ENCODE results near the gene AIFM3.

The AIFM3 gene

DNA sequence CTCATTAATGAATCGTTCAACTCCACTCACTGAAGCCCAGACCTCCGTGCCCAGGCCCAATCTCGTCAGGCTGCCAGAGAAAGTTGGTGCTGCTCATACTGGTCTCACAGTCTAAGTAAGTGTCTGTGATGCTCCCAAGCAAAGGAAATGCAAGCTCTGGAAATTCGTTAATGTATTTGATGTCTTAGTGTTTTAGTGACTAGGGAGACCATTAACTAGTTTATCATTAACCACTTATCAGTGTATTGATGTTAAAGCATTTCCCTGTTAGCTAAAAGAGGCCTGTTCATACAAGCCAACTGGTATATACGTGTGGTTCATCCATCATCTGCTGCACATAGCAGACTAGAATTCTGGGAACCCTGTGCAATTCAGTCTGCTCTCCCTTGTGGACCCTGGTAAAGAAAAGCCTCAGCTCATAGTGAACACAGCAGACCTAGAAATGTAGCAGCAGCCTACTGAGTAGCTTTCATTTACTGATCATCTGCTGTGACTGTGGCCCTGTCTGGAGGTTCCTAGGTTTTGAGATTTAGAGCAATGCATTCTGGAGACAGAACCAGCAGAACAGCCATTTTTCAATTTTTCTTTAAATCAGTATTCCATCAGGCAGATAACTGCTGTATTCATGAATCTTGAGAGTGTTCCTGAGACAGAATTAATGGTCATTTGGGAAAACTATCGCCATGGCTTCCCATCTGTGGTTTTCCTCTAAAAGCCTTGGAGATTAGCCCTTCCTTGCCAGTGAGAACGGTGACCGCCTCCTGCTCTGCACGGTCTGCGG, 15.7 kb upstream of the AIFM3 start:
- no peaks in the 10 kb centered on the region for H3K27me3 ChIP-seq (ENCODE audit: control insufficient read depth, low read length)
- no peak overlapping the region for H3K4me2 ChIP-seq (ENCODE audit: low read length)
- no peaks in the 10 kb centered on the region for H3K9me2 ChIP-seq (replicated peaks; ENCODE audit: control insufficient read depth, low read length)
- H3F3A ChIP-seq (ENCODE audit: control insufficient read depth, insufficient read depth): no peaks in the 10 kb centered on the region
- peaks cover 66% of the 10 kb centered on the region for H3K36me3 ChIP-seq (ENCODE audit: control insufficient read depth, low read length)
- H3K4me3 ChIP-seq (ENCODE audit: low read length): no peak overlapping the region
- peaks cover 11% of the 10 kb centered on the region for H4K20me1 ChIP-seq (ENCODE audit: control insufficient read depth, insufficient read depth, low read depth, low read length)
- no peak overlapping the region for H3K27ac ChIP-seq (ENCODE audit: low read depth, low read length)
- peaks cover 52% of the 10 kb centered on the region for H3K79me2 ChIP-seq (ENCODE audit: control insufficient read depth, low read length)
- no peaks in the 10 kb centered on the region for H3K9me3 ChIP-seq (ENCODE audit: control insufficient read depth, insufficient read depth, low read length)
- H3K4me1 ChIP-seq (ENCODE audit: control insufficient read depth, low read length): no peaks in the 10 kb centered on the region
- no peak for TF ChIP-seq EZH2phosphoT487 (IDR thresholded peaks at IDR 0.05; ENCODE audit: borderline replicate concordance, low read length)
- TF ChIP-seq, protein P1, sequence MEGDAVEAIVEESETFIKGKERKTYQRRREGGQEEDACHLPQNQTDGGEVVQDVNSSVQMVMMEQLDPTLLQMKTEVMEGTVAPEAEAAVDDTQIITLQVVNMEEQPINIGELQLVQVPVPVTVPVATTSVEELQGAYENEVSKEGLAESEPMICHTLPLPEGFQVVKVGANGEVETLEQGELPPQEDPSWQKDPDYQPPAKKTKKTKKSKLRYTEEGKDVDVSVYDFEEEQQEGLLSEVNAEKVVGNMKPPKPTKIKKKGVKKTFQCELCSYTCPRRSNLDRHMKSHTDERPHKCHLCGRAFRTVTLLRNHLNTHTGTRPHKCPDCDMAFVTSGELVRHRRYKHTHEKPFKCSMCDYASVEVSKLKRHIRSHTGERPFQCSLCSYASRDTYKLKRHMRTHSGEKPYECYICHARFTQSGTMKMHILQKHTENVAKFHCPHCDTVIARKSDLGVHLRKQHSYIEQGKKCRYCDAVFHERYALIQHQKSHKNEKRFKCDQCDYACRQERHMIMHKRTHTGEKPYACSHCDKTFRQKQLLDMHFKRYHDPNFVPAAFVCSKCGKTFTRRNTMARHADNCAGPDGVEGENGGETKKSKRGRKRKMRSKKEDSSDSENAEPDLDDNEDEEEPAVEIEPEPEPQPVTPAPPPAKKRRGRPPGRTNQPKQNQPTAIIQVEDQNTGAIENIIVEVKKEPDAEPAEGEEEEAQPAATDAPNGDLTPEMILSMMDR (IDR thresholded peaks at IDR 0.05; ENCODE audit: low read depth, low read length, poor library complexity, severe bottlenecking): no peak

DNA sequence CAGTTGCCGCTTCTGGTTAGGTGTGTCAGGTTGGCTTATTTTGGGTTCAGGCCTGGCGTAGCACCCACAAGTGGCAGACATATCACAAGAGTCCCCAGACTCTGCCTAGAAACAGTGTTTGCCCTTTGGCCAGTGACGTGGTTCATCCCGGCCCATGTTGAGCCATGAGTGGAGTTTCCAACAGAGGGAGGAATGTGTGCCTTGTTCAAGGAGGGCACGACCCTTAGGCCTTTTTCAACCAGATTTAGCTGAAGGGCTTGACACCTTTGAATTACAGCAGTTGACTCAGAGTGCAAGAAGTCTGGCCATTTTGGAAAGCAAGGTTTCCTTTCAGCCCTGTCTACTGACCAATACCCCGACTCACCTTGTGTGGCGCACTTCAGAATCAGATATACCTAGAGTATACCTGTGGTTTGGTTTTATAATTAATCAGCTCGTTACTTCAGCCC, 15.1 kb upstream of the AIFM3 start:
- H3F3A ChIP-seq (ENCODE audit: control insufficient read depth, insufficient read depth): no peaks in the 10 kb centered on the region
- no peak for TF ChIP-seq EZH2phosphoT487 (IDR thresholded peaks at IDR 0.05; ENCODE audit: borderline replicate concordance, low read length)
- TF ChIP-seq, protein P1 (IDR thresholded peaks at IDR 0.05; ENCODE audit: low read depth, low read length, poor library complexity, severe bottlenecking): no peak
- H3K36me3 ChIP-seq (ENCODE audit: control insufficient read depth, low read length): peaks cover 60% of the 10 kb centered on the region
- H4K20me1 ChIP-seq (ENCODE audit: control insufficient read depth, insufficient read depth, low read depth, low read length): peaks cover 11% of the 10 kb centered on the region
- H3K9me2 ChIP-seq (replicated peaks; ENCODE audit: control insufficient read depth, low read length): no peaks in the 10 kb centered on the region
- no peaks in the 10 kb centered on the region; the same call in 1 of the 2 replicates for H3K4me1 ChIP-seq (ENCODE audit: control insufficient read depth, low read length)
- H3K9me3 ChIP-seq (ENCODE audit: control insufficient read depth, insufficient read depth, low read length): no peaks in the 10 kb centered on the region
- no peak overlapping the region for H3K4me3 ChIP-seq (ENCODE audit: low read length)
- no peak overlapping the region for H3K27ac ChIP-seq (ENCODE audit: low read depth, low read length)
- peaks cover 1% of the 10 kb centered on the region for H3K27me3 ChIP-seq (ENCODE audit: control insufficient read depth, low read length)
- no peak overlapping the region for H3K4me2 ChIP-seq (ENCODE audit: low read length)
- H3K79me2 ChIP-seq (ENCODE audit: control insufficient read depth, low read length): peaks cover 46% of the 10 kb centered on the region

DNA sequence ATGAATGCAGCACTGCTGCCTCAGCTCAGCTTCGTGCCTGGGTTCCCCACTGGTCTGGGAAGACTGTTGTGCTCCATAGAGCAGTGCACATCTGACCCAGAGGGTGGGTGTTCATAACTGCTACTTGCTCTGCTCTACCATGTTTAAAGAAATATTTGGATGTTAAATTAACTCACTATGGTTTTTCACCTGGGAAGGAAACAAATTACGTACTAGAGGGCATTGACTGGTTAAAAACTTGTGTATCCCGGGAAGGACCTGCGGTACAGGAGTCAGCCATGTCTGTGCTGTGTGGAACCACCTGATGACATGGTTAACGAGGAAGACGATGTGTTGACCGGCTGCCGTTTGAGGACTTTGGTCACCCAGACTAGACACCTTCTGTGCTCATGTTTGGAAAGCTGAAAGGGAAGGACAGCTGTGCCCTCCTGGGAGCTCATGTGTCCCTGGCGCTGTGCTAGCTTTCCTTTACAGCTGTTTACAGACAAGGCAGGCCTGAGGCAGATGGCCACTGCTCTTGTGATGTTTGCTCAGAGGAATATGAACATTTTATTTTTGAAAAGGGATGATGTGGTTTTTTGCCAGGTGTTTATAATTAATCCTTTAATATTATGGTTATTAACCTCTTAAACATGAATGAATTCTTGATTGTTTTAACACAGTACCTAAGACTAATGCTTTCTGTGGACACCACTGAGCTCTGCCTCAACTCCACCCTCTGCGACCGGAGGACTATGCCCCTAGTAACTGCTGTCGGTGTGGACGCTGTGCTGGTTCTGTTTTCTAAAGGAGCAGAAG, 14.3 kb upstream of the AIFM3 start:
- TF ChIP-seq, protein P1 (IDR thresholded peaks at IDR 0.05; ENCODE audit: low read depth, low read length, poor library complexity, severe bottlenecking): no peak
- TF ChIP-seq EZH2phosphoT487 (IDR thresholded peaks at IDR 0.05; ENCODE audit: borderline replicate concordance, low read length): no peak
- H3K4me3 ChIP-seq (ENCODE audit: low read length): no peak overlapping the region
- H3K4me2 ChIP-seq (ENCODE audit: low read length): no peak overlapping the region
- H3K79me2 ChIP-seq (ENCODE audit: control insufficient read depth, low read length): peaks cover 38% of the 10 kb centered on the region
- no peak overlapping the region for H3K27ac ChIP-seq (ENCODE audit: low read depth, low read length)
- no peaks in the 10 kb centered on the region for H3K9me2 ChIP-seq (replicated peaks; ENCODE audit: control insufficient read depth, low read length)
- H3K27me3 ChIP-seq (ENCODE audit: control insufficient read depth, low read length): peaks cover 9% of the 10 kb centered on the region
- peaks cover 59% of the 10 kb centered on the region for H3K36me3 ChIP-seq (ENCODE audit: control insufficient read depth, low read length)
- no peaks in the 10 kb centered on the region for H3F3A ChIP-seq (ENCODE audit: control insufficient read depth, insufficient read depth)
- no peaks in the 10 kb centered on the region for H3K9me3 ChIP-seq (ENCODE audit: control insufficient read depth, insufficient read depth, low read length)
- H3K4me1 ChIP-seq (ENCODE audit: control insufficient read depth, low read length): peaks cover 5% of the 10 kb centered on the region
- peaks cover 11% of the 10 kb centered on the region for H4K20me1 ChIP-seq (ENCODE audit: control insufficient read depth, insufficient read depth, low read depth, low read length)
